ENCODE measurements around the gene PTPRN2.

Gene PTPRN2

GRCh38 chr7:157837561-157837960 lies 750.1 kb downstream of the PTPRN2 start:
- DNase-seq, result no peak

- no peak for DNase-seq
Measured at GRCh38 chr7:157837047-157837446, 750.6 kb downstream of the PTPRN2 start.

- DNase-seq, result peak in 1 of 2 donors; percentile 19
Measured at GRCh38 chr7:157834501-157835163, 753.0 kb downstream of the PTPRN2 start.

GRCh38 chr7:157832866-157833607 lies 754.6 kb downstream of the PTPRN2 start:
- no peak for DNase-seq

- no peak for DNase-seq
Measured at GRCh38 chr7:157832421-157832820, 755.2 kb downstream of the PTPRN2 start.

GRCh38 chr7:157832006-157832405 lies 755.6 kb downstream of the PTPRN2 start:
- no peak for DNase-seq

GRCh38 chr7:157831143-157831905 lies 756.3 kb downstream of the PTPRN2 start:
- no peak for DNase-seq

GRCh38 chr7:157830331-157830730 lies 757.3 kb downstream of the PTPRN2 start:
- no peak for DNase-seq

GRCh38 chr7:157829491-157829890 lies 758.1 kb downstream of the PTPRN2 start:
- DNase-seq, result no peak

- DNase-seq, result no peak
Measured at GRCh38 chr7:157828881-157829280, 758.7 kb downstream of the PTPRN2 start.

- DNase-seq, result no peak
Measured at GRCh38 chr7:157828190-157828589, 759.4 kb downstream of the PTPRN2 start.

GRCh38 chr7:157827863-157828160 lies 759.8 kb downstream of the PTPRN2 start:
- DNase-seq, result no peak

- no peak for DNase-seq
Measured at GRCh38 chr7:157827045-157827862, 760.4 kb downstream of the PTPRN2 start.

- DNase-seq, result no peak
Measured at GRCh38 chr7:157826566-157826965, 761.1 kb downstream of the PTPRN2 start.

GRCh38 chr7:157825325-157825724 lies 762.3 kb downstream of the PTPRN2 start:
- DNase-seq, result no peak

GRCh38 chr7:157824819-157825121 lies 762.9 kb downstream of the PTPRN2 start:
- no peak for DNase-seq

GRCh38 chr7:157824011-157824818 lies 763.4 kb downstream of the PTPRN2 start:
- no peak for DNase-seq

GRCh38 chr7:157822688-157823031 lies 765.0 kb downstream of the PTPRN2 start:
- no peak for DNase-seq

GRCh38 chr7:157821959-157822687 lies 765.5 kb downstream of the PTPRN2 start:
- no peak for DNase-seq

GRCh38 chr7:157820796-157821195 lies 766.8 kb downstream of the PTPRN2 start:
- no peak for DNase-seq

- no peak for DNase-seq
Measured at GRCh38 chr7:157819455-157819807, 768.2 kb downstream of the PTPRN2 start.

All from inflammatory macrophage (primary cell).